OCI-LY3 (cell line): Measurements from ENCODE around the gene NKAIN4.

ENCODE experiments used
- CTCF ChIP-seq: fragments of 200-600, 300-600 bp; sonication (generic); IDR thresholded peaks from 2 replicates; pipeline ENCODE4 v1.5.1; 2014; ENCODE audit warnings: antibody characterized with exemption, low read length, low read depth
- EZH2phosphoT487 ChIP-seq: fragments of 200-600 bp; shearing (Covaris generic); IDR thresholded peaks from 2 replicates; pipeline ENCODE4 v1.6.1; 2018; ENCODE audit warnings: antibody characterized with exemption, mixed run types, low read depth

GRCh38 chr20:63273059-63273579 lies 18.9 kb upstream of the NKAIN4 start:
- TF ChIP-seq EZH2phosphoT487, result no peak
- no peak for TF ChIP-seq CTCF
